Hepatocyte (in vitro differentiated cells): ENCODE data around the gene PLA2G4C.

ENCODE experiments used
- CTCF ChIP-seq: fragments of 200-600 bp; sonication (generic); IDR thresholded peaks from 2 replicates; pipeline ENCODE4 v1.5.1; 2016; ENCODE audit warnings: antibody characterized with exemption, mild to moderate bottlenecking; ENCODE audit not compliant: poor library complexity
- EZH2 ChIP-seq: fragments of 200-600 bp; sonication (generic); IDR thresholded peaks from 2 replicates; pipeline ENCODE4 v1.6.1; 2016; ENCODE audit warnings: antibody characterized with exemption, mild to moderate bottlenecking, borderline replicate concordance

- TF ChIP-seq CTCF: no peak
- no peak for TF ChIP-seq EZH2
These were observed at the start of gene PLA2G4C for GRCh38 chr19:48110350-48110966.
